ENCODE results near the gene F3.

DNA sequence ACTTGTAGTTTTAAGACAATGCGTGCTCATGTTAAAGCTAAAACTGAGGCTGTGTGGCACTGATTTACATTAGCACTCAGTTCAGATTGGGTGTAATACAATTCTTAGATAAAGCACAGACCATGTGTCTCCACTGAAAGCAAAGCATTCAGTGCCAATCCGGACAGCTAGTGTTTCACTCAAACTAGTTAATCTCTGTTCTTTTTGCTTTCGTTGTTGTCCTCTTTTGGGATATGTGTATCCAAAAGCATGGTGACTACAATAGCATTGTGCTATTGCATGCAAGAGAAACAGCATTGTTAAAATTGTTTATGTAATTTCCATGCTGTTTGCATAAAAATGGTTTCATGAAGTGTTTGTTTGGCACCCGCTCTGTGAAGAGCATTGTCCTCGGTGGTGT, 54.6 kb downstream of the F3 start:
- TF ChIP-seq EZH2 (IDR thresholded peaks at IDR 0.05; ENCODE audit: borderline replicate concordance, low read length): no peak
- TF ChIP-seq, protein P1, sequence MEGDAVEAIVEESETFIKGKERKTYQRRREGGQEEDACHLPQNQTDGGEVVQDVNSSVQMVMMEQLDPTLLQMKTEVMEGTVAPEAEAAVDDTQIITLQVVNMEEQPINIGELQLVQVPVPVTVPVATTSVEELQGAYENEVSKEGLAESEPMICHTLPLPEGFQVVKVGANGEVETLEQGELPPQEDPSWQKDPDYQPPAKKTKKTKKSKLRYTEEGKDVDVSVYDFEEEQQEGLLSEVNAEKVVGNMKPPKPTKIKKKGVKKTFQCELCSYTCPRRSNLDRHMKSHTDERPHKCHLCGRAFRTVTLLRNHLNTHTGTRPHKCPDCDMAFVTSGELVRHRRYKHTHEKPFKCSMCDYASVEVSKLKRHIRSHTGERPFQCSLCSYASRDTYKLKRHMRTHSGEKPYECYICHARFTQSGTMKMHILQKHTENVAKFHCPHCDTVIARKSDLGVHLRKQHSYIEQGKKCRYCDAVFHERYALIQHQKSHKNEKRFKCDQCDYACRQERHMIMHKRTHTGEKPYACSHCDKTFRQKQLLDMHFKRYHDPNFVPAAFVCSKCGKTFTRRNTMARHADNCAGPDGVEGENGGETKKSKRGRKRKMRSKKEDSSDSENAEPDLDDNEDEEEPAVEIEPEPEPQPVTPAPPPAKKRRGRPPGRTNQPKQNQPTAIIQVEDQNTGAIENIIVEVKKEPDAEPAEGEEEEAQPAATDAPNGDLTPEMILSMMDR (conservative IDR thresholded peaks at IDR 0.05 in 1 of 2, IDR thresholded peaks at IDR 0.05 in 1 of 2; ENCODE audit: extremely low read depth in 1 of 2, insufficient read depth in 1 of 2, low read depth in 1 of 2, low read length in 2 of 2): no peak
